ENCODE measurements around the gene TPK1. TPM values are rescaled to one million over a fixed set of nuclear protein-coding genes. Genes with fewer than 3 reads are reported as not detected.
"Not testable (repeated sequence)": the region's sequence is repeated elsewhere in the genome, so short reads cannot be mapped to it uniquely, and the experiment has no call there.

TPK1 gene
- total and polyA plus RNA-seq, 2 experiments from 2014 or later: 5.9 to 7.3 TPM

DNA sequence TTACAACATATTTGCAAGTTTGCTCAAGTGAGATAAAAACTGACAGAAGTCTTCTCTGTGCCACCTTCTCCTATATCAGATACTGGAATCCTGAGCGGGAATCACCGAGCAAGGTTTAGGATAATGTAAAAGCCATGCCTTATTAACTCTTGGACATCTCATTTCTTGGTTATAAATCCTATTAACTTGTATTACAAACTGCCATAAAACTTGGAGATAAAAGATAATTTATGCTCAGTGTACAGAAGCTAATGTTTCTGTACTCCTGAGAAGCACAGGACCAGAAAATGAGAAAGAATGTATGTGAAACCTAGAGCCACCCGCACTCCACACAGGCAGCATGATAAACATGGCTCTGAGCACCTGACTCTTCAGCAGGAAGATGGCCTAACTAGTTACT is 251.1 kb downstream of the TPK1 start:
- TF ChIP-seq, protein P1, sequence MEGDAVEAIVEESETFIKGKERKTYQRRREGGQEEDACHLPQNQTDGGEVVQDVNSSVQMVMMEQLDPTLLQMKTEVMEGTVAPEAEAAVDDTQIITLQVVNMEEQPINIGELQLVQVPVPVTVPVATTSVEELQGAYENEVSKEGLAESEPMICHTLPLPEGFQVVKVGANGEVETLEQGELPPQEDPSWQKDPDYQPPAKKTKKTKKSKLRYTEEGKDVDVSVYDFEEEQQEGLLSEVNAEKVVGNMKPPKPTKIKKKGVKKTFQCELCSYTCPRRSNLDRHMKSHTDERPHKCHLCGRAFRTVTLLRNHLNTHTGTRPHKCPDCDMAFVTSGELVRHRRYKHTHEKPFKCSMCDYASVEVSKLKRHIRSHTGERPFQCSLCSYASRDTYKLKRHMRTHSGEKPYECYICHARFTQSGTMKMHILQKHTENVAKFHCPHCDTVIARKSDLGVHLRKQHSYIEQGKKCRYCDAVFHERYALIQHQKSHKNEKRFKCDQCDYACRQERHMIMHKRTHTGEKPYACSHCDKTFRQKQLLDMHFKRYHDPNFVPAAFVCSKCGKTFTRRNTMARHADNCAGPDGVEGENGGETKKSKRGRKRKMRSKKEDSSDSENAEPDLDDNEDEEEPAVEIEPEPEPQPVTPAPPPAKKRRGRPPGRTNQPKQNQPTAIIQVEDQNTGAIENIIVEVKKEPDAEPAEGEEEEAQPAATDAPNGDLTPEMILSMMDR (IDR thresholded peaks at IDR 0.05; ENCODE audit: low read depth, low read length): no peak
- Histone ChIP-seq H3K9me3 (ENCODE audit: low read depth) (no peaks in the 10 kb centered on the region), H3K4me1 (ENCODE audit: low read depth) (no peaks in the 10 kb centered on the region), H3K27ac (no peak overlapping the region), H3K4me3 (no peak overlapping the region), H3K36me3 (no peaks in the 10 kb centered on the region), H3K27me3 (no peaks in the 10 kb centered on the region)
- DNase-seq (ENCODE audit: low read depth in 1 of 2, low spot score in 1 of 2): no peak

- no peaks in the 10 kb centered on the region for H3K27me3 ChIP-seq
- TF ChIP-seq, protein P1 (IDR thresholded peaks at IDR 0.05; ENCODE audit: low read depth, low read length): no peak
These were observed 256.2 kb downstream of the TPK1 start for GRCh38 chr7:144579687-144580086.

DNA sequence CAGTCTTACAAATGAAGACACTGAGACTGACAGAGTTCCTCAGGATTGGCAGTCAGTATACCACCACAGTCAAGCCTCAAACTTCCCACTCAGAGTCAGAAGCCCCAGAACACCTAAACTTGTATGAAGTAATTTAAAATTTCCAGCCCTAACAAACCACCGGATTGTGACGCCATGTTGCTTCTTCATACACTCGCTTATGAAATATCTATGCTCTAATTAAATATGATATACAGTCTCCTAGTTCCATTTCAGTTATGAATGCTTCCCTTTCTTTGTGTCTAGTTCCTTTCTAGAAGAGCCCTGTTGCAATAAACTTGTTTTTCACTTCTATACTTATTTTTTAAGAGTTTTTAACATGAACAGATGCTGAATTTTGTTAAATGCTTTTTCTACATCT is 260.4 kb downstream of the TPK1 start:
- H3K9me3 ChIP-seq (ENCODE audit: low read depth): no peaks in the 10 kb centered on the region
- H3K27ac ChIP-seq: no peak overlapping the region
- H3K4me1 ChIP-seq (ENCODE audit: low read depth): no peaks in the 10 kb centered on the region
- no peak for DNase-seq (ENCODE audit: low read depth in 1 of 2, low spot score in 1 of 2)
- TF ChIP-seq, protein P1 (IDR thresholded peaks at IDR 0.05; ENCODE audit: low read depth, low read length): no peak
- H3K4me3 ChIP-seq: no peak overlapping the region
- H3K27me3 ChIP-seq: no peaks in the 10 kb centered on the region
- H3K36me3 ChIP-seq: no peaks in the 10 kb centered on the region

More at GRCh38 chr7:144579687-144580086, 256.2 kb downstream of the TPK1 start:
- no peaks in the 10 kb centered on the region for H3K36me3 ChIP-seq
- H3K27ac ChIP-seq: no peak overlapping the region
- DNase-seq (ENCODE audit: low read depth in 1 of 2, low spot score in 1 of 2): no peak
- H3K9me3 ChIP-seq (ENCODE audit: low read depth): no peaks in the 10 kb centered on the region
- H3K4me3 ChIP-seq: no peak overlapping the region
- no peaks in the 10 kb centered on the region for H3K4me1 ChIP-seq (ENCODE audit: low read depth)

DNA sequence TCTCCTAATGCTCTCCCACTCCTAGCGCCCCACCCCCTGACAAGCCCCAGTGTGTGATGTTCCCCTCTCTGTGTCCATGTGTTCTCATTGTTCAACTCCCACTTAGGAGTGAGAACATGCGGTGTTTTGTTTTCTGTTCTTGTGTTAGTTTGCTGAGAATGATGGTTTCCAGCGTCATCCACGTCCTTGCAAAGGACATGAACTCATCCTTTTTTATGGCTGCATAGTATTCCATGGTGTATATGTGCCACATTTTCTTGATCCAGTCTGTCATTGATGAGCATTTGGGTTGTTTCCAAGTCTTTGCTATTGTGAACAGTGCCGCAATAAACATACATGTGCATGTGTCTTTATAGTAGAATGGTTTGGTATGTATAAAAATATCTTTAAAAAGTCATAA is 261.1 kb downstream of the TPK1 start:
- not testable (repeated sequence) for H3K36me3 ChIP-seq; H3K4me1 ChIP-seq (ENCODE audit: low read depth); DNase-seq (ENCODE audit: low read depth in 1 of 2, low spot score in 1 of 2); H3K4me3 ChIP-seq; H3K27ac ChIP-seq; H3K27me3 ChIP-seq; H3K9me3 ChIP-seq (ENCODE audit: low read depth)

DNA sequence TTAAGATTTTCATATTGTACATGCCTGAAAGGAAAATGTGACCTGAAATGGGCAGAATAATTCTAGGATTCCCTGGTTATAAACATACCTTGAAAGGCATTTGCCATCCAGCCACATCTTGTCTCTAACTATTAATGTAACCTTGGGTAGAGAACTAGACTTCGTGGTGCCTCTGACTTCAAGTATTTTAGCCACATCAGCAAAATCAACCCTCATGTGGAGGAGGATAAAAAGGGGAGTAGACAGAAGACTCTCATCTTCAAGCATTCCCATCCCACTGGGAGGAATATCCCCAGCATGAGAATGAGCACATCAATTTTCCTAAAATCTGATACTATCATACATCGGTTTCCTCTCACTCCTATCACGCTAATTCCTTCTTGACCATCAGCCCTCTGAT is 267.6 kb downstream of the TPK1 start:
- Histone ChIP-seq H3K9me3 (ENCODE audit: low read depth) (no peaks in the 10 kb centered on the region), H3K27ac (no peak overlapping the region), H3K27me3 (no peaks in the 10 kb centered on the region), H3K36me3 (no peaks in the 10 kb centered on the region), H3K4me3 (no peak overlapping the region), H3K4me1 (ENCODE audit: low read depth) (no peaks in the 10 kb centered on the region)
- DNase-seq (ENCODE audit: low read depth in 1 of 2, low spot score in 1 of 2): no peak
- TF ChIP-seq, protein P1 (IDR thresholded peaks at IDR 0.05; ENCODE audit: low read depth, low read length): no peak

DNA sequence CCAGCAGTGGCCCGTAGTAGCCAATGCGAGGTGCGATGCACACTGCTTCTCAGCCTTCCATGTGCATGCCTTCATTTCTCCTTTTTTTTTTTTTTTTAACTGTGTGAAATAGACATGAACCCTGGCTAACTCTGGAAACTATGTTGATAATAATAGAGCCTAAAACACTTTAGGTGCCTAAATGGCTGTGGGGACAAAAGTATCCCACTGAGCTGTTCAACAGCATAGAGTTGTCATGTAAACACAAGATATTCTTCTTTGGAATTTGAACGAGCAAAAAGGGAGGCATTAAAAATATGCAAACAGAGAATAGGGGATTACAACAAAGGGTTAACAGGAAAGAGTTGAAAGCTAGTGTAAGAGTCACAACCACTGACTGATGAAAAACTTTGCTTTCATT is 270.3 kb downstream of the TPK1 start:
- H3K27me3 ChIP-seq: no peaks in the 10 kb centered on the region
- H3K9me3 ChIP-seq (ENCODE audit: low read depth): no peaks in the 10 kb centered on the region
- H3K4me1 ChIP-seq (ENCODE audit: low read depth): no peaks in the 10 kb centered on the region
- no peak overlapping the region for H3K4me3 ChIP-seq
- TF ChIP-seq, protein P1 (IDR thresholded peaks at IDR 0.05; ENCODE audit: low read depth, low read length): no peak
- DNase-seq (ENCODE audit: low read depth in 1 of 2, low spot score in 1 of 2): no peak
- no peak overlapping the region for H3K27ac ChIP-seq
- H3K36me3 ChIP-seq: no peaks in the 10 kb centered on the region

Data from cardiac muscle cell (in vitro differentiated cells and primary cell).